ENCODE measurements around the gene PTGS1. TPM values are rescaled to one million over a fixed set of nuclear protein-coding genes. Genes with fewer than 3 reads are reported as not detected.

The PTGS1 gene
- total RNA-seq, 1 experiment from 2014 or later = 1.8 TPM

GRCh38 chr9:122333169-122333808, 37.5 kb upstream of the PTGS1 start:
- H3K9me3 ChIP-seq (ENCODE audit: insufficient read depth, low read depth) = no peaks in the 10 kb centered on the region
- H2AFZ ChIP-seq = no peak overlapping the region
- no peak overlapping the region for H3K4me2 ChIP-seq
- no peak for TF ChIP-seq EZH2 (IDR thresholded peaks at IDR 0.05; ENCODE audit: low read depth)
- no peak for TF ChIP-seq CTCF (conservative IDR thresholded peaks at IDR 0.05)
- ChIA-PET POLR2A (ENCODE audit: unreplicated experiment) (interaction anchor here (0.7 kb wide), 1 partner anchor 204 kb away, joined by 6 read pairs; no protein-coding TSS in a partner anchor), CTCF (no interaction called here)
- H3K4me3 ChIP-seq = no peak overlapping the region
- no peaks in the 10 kb centered on the region; the same call in 1 of the 2 replicates for H4K20me1 ChIP-seq (ENCODE audit: insufficient read depth)
- H3F3A ChIP-seq (ENCODE audit: insufficient read depth, low read depth) = no peaks in the 10 kb centered on the region; the same call in 1 of the 2 replicates
- BruUV-seq (replicated peaks) = no TSS peak
- H3K79me2 ChIP-seq (ENCODE audit: low read depth) = no peaks in the 10 kb centered on the region
- no peak for DNase-seq
- H3K36me3 ChIP-seq (ENCODE audit: low read depth) = no peaks in the 10 kb centered on the region
- no peaks in the 10 kb centered on the region for H3K9me2 ChIP-seq (ENCODE audit: insufficient read depth)
- intact Hi-C loops (cut with micrococcal nuclease; ENCODE audit: unreplicated experiment) = no loop called here
- H3K27me3 ChIP-seq (ENCODE audit: insufficient read depth, low read depth) = no peaks in the 10 kb centered on the region
- no peak overlapping the region for H3K27ac ChIP-seq
- H3K4me1 ChIP-seq (replicated peaks; ENCODE audit: insufficient read depth) = no peaks in the 10 kb centered on the region

- ChIA-PET POLR2A (ENCODE audit: unreplicated experiment) (no interaction called here), CTCF (no interaction called here)
- no peak overlapping the region for H3K4me3 ChIP-seq
- intact Hi-C loops (cut with micrococcal nuclease; ENCODE audit: unreplicated experiment) = no loop called here
- BruUV-seq (replicated peaks) = no TSS peak
- no peak overlapping the region for H3K27ac ChIP-seq
- no peaks in the 10 kb centered on the region; the same call in 1 of the 2 replicates for H4K20me1 ChIP-seq (ENCODE audit: insufficient read depth)
- TF ChIP-seq CTCF (conservative IDR thresholded peaks at IDR 0.05) (no peak), EZH2 (IDR thresholded peaks at IDR 0.05; ENCODE audit: low read depth) (no peak)
- no peaks in the 10 kb centered on the region for H3K79me2 ChIP-seq (ENCODE audit: low read depth)
- H2AFZ ChIP-seq = no peak overlapping the region
- DNase-seq = no peak
- H3K9me3 ChIP-seq (ENCODE audit: insufficient read depth, low read depth) = no peaks in the 10 kb centered on the region
- H3K9me2 ChIP-seq (ENCODE audit: insufficient read depth) = no peaks in the 10 kb centered on the region
- H3K4me2 ChIP-seq = no peak overlapping the region
- no peaks in the 10 kb centered on the region for H3K4me1 ChIP-seq (replicated peaks; ENCODE audit: insufficient read depth)
- H3K36me3 ChIP-seq (ENCODE audit: low read depth) = no peaks in the 10 kb centered on the region
- no peaks in the 10 kb centered on the region; the same call in 1 of the 2 replicates for H3F3A ChIP-seq (ENCODE audit: insufficient read depth, low read depth)
- H3K27me3 ChIP-seq (ENCODE audit: insufficient read depth, low read depth) = peaks cover 7% of the 10 kb centered on the region
Observed at GRCh38 chr9:122334916-122335315, 35.9 kb upstream of the PTGS1 start.

- H3K27ac ChIP-seq = no peak overlapping the region
- H3K4me1 ChIP-seq (replicated peaks; ENCODE audit: insufficient read depth) = no peaks in the 10 kb centered on the region
- CTCF ChIA-PET = no interaction called here
Observed at GRCh38 chr9:122336189-122336588, 34.6 kb upstream of the PTGS1 start.

More at GRCh38 chr9:122336189-122336588, 34.6 kb upstream of the PTGS1 start:
- POLR2A ChIA-PET (ENCODE audit: unreplicated experiment) = no interaction called here
- no peaks in the 10 kb centered on the region for H3K9me3 ChIP-seq (ENCODE audit: insufficient read depth, low read depth)
- H4K20me1 ChIP-seq (ENCODE audit: insufficient read depth) = no peaks in the 10 kb centered on the region; the same call in 1 of the 2 replicates
- no peaks in the 10 kb centered on the region for H3K79me2 ChIP-seq (ENCODE audit: low read depth)
- no peak overlapping the region for H3K4me2 ChIP-seq
- H3K4me3 ChIP-seq = no peak overlapping the region
- peaks cover 10% of the 10 kb centered on the region for H3K27me3 ChIP-seq (ENCODE audit: insufficient read depth, low read depth)
- intact Hi-C loops (cut with micrococcal nuclease; ENCODE audit: unreplicated experiment) = no loop called here
- H3F3A ChIP-seq (ENCODE audit: insufficient read depth, low read depth) = no peaks in the 10 kb centered on the region; the same call in 1 of the 2 replicates
- no peak for DNase-seq
- BruUV-seq (replicated peaks) = no TSS peak
- no peak overlapping the region for H2AFZ ChIP-seq
- H3K9me2 ChIP-seq (ENCODE audit: insufficient read depth) = no peaks in the 10 kb centered on the region
- H3K36me3 ChIP-seq (ENCODE audit: low read depth) = no peaks in the 10 kb centered on the region
- TF ChIP-seq CTCF (conservative IDR thresholded peaks at IDR 0.05) (no peak), EZH2 (IDR thresholded peaks at IDR 0.05; ENCODE audit: low read depth) (no peak)
